ENCODE measurements around the gene MCM3. TPM values are rescaled to one million over a fixed set of nuclear protein-coding genes. Genes with fewer than 3 reads are reported as not detected.

The MCM3 gene
- total and polyA plus RNA-seq, 2 of the 4 experiments (the other 2 are of a cell fraction): 54.6 to 66.5 TPM

GRCh38 chr6:52286798-52287432 lies 2.4 kb upstream of the MCM3 start:
- Histone ChIP-seq H3K9ac (ENCODE audit: low read depth, low read length) (no peak overlapping the region), H2BK20ac (ENCODE audit: low read depth, low read length) (peak overlapping the region; percentile 48; the same call in 1 of the 2 replicates), H3K27ac (ENCODE audit: insufficient read depth, low read length) (no peak overlapping the region), H4K5ac (ENCODE audit: low read depth, low read length) (peak overlapping the region; percentile 88), H4K20me1 (ENCODE audit: insufficient read depth, low read length) (no peaks in the 10 kb centered on the region), H3K36me3 (ENCODE audit: control insufficient read depth, insufficient read depth, low read length) (peaks cover 4% of the 10 kb centered on the region), H4K91ac (ENCODE audit: insufficient read depth, low read depth, low read length) (peak overlapping the region; percentile 34; the same call in 1 of the 2 replicates), H2AK5ac (ENCODE audit: low read depth, low read length) (no peak overlapping the region), H4K8ac (ENCODE audit: low read depth in 2 of 2, low read length in 2 of 2) (peak overlapping the region in 1 of 2 experiments; percentile 85; a peak in 2 of 4 replicates), H2AFZ (replicated peaks; ENCODE audit: low read length, poor library complexity) (peak overlapping the region; percentile 73), H3K23ac (ENCODE audit: low read depth, low read length) (no peak overlapping the region), H3K4ac (ENCODE audit: low read depth, low read length) (no peak overlapping the region), H3K4me1 (ENCODE audit: control insufficient read depth, insufficient read depth, low read length) (no peaks in the 10 kb centered on the region), H3K9me3 (ENCODE audit: control insufficient read depth, insufficient read depth, low read length) (no peaks in the 10 kb centered on the region), H3K27me3 (ENCODE audit: control insufficient read depth, insufficient read depth, low read length) (peaks cover 3% of the 10 kb centered on the region; the same call in 1 of the 2 replicates), H3K79me1 (ENCODE audit: low read depth in 1 of 2, low read length in 2 of 2) (peaks cover 9 to 10% of the 10 kb centered on the region in 2 experiments; a peak in 3 of 4 replicates), H2BK15ac (ENCODE audit: low read depth, low read length) (no peak overlapping the region), H3K14ac (replicated peaks; ENCODE audit: low read depth, low read length) (no peak overlapping the region), H3K18ac (ENCODE audit: low read depth, low read length) (no peak overlapping the region), H2AK9ac (replicated peaks; ENCODE audit: low read depth, low read length, poor library complexity) (no peak overlapping the region), H3K9me1 (ENCODE audit: insufficient read depth, low read length) (no peaks in the 10 kb centered on the region; the same call in 1 of the 2 replicates), H2BK120ac (ENCODE audit: low read depth, low read length) (peak overlapping the region; percentile 62), H2BK5ac (ENCODE audit: low read depth, low read length, poor library complexity, severe bottlenecking) (no peak overlapping the region), H3K4me2 (ENCODE audit: low read depth, low read length) (no peak overlapping the region), H3K56ac (ENCODE audit: extremely low read depth, insufficient read depth, low read length) (no peak overlapping the region), H3K4me3 (ENCODE audit: insufficient read depth, low read depth, low read length) (no peak overlapping the region)
- ChIA-PET POLR2A (ENCODE audit: unreplicated experiment) (no interaction called here), CTCF (interaction anchor here (0.6 to 1.4 kb wide), 2 partner anchors 8 to 75 kb away, joined by 3 to 5 read pairs; partner anchors contain the start of gene PAQR8)
- BruUV-seq (replicated peaks): no TSS peak
- in situ Hi-C loops (cut with MboI; ENCODE audit: low sequenced_read_pairs) (loop anchor here (5.0 kb wide), 1 partner anchor 380 kb away; no protein-coding TSS in a partner anchor), intact Hi-C loops (cut with micrococcal nuclease) (loop anchor here (1.0 to 2.0 kb wide), 3 partner anchors 76 to 376 kb away; partner anchors contain the start of gene PAQR8), dilution Hi-C loops (cut with HindIII; ENCODE audit: low sequenced_read_pairs, unreplicated experiment) (no loop called here)
- WGBS, 2 experiments (ENCODE audit: extremely low coverage in 2 of 2, insufficient read length in 1 of 2): no CpG with 5 or more reads among the region's 2 CpGs
- DNase-seq (peak; percentile 72), ATAC-seq (ENCODE audit: low read depth) (no peak)
- TF ChIP-seq RCOR1 (IDR thresholded peaks at IDR 0.05; ENCODE audit: insufficient replicate concordance, low read length) (no peak), CHD1 (IDR thresholded peaks at IDR 0.05; ENCODE audit: low read depth, low read length) (no peak), POLR2A (IDR thresholded peaks at IDR 0.05; ENCODE audit: low read depth, low read length) (no peak), MAFK (IDR thresholded peaks at IDR 0.05; ENCODE audit: low read depth, low read length) (no peak), BHLHE40 (IDR thresholded peaks at IDR 0.05; ENCODE audit: low read depth, low read length) (no peak), NFE2L2 (IDR thresholded peaks at IDR 0.05; ENCODE audit: low read depth, low read length) (no peak), RAD21 (IDR thresholded peaks at IDR 0.05; ENCODE audit: low read length) (peak; percentile 73), CEBPB (IDR thresholded peaks at IDR 0.05; ENCODE audit: low read depth, low read length) (peak; percentile 91), ELK1 (IDR thresholded peaks at IDR 0.05; ENCODE audit: borderline replicate concordance, low read depth, low read length) (no peak), RFX5 (IDR thresholded peaks at IDR 0.05; ENCODE audit: low read depth, low read length) (no peak), MXI1 (IDR thresholded peaks at IDR 0.05; ENCODE audit: borderline replicate concordance, low read depth, low read length) (no peak), MAZ (IDR thresholded peaks at IDR 0.05; ENCODE audit: borderline replicate concordance, low read depth, low read length) (no peak), FOS (IDR thresholded peaks at IDR 0.05; ENCODE audit: low read depth, low read length) (no peak), SMC3 (IDR thresholded peaks at IDR 0.05; ENCODE audit: low read depth, low read length) (peak; percentile 85)
- TF ChIP-seq, protein P1, sequence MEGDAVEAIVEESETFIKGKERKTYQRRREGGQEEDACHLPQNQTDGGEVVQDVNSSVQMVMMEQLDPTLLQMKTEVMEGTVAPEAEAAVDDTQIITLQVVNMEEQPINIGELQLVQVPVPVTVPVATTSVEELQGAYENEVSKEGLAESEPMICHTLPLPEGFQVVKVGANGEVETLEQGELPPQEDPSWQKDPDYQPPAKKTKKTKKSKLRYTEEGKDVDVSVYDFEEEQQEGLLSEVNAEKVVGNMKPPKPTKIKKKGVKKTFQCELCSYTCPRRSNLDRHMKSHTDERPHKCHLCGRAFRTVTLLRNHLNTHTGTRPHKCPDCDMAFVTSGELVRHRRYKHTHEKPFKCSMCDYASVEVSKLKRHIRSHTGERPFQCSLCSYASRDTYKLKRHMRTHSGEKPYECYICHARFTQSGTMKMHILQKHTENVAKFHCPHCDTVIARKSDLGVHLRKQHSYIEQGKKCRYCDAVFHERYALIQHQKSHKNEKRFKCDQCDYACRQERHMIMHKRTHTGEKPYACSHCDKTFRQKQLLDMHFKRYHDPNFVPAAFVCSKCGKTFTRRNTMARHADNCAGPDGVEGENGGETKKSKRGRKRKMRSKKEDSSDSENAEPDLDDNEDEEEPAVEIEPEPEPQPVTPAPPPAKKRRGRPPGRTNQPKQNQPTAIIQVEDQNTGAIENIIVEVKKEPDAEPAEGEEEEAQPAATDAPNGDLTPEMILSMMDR (conservative IDR thresholded peaks at IDR 0.05; ENCODE audit: low read depth, low read length): peak; percentile 87

Measured in IMR-90 (cell line).